Measurements from ENCODE around the gene ABCA2. TPM values are rescaled to one million over a fixed set of nuclear protein-coding genes. Genes with fewer than 3 reads are reported as not detected.

Gene ABCA2
- 10 to 100 TPM; 36.4 to 60.9 (median 55.4) TPM for polyA plus RNA-seq (ENCODE audit: insufficient read length in 4 of 4)

GRCh38 chr9:137027369-137028262 lies at the start of gene ABCA2:
ABCA2 (minus strand) TSS chr9:137028237; CDS start chr9:137028140, 97 bp downstream.
- DNase-seq (ENCODE audit: low read depth in 4 of 4, low spot score in 2 of 4), result no peak

- DNase-seq (ENCODE audit: low read depth in 4 of 4, low spot score in 2 of 4), result no peak
Observed at GRCh38 chr9:137077010-137077747, 49.1 kb upstream of the ABCA2 start, which contains the start of gene UAP1L1. UAP1L1 (plus strand) TSS chr9:137077517; CDS start chr9:137077533, 16 bp downstream.

- DNase-seq (ENCODE audit: low read depth in 4 of 4, low spot score in 2 of 4), result no peak
Observed at GRCh38 chr9:137076636-137077009, 48.6 kb upstream of the ABCA2 start.

- no peak for DNase-seq (ENCODE audit: low read depth in 4 of 4, low spot score in 2 of 4)
Observed at GRCh38 chr9:137075275-137075775, 47.3 kb upstream of the ABCA2 start.

GRCh38 chr9:137074657-137075274 lies 46.7 kb upstream of the ABCA2 start:
- no peak for DNase-seq (ENCODE audit: low read depth in 4 of 4, low spot score in 2 of 4)

- no peak for DNase-seq (ENCODE audit: low read depth in 4 of 4, low spot score in 2 of 4)
Observed at GRCh38 chr9:137073992-137074399, 46.0 kb upstream of the ABCA2 start.

GRCh38 chr9:137071282-137071681 lies 43.2 kb upstream of the ABCA2 start:
- no peak for DNase-seq (ENCODE audit: low read depth in 4 of 4, low spot score in 2 of 4)

GRCh38 chr9:137070906-137071275 lies 42.9 kb upstream of the ABCA2 start:
- DNase-seq (ENCODE audit: low read depth in 4 of 4, low spot score in 2 of 4), result no peak

- peak in 2 of 4 donors; percentile 66 to 79 for DNase-seq (ENCODE audit: low read depth in 4 of 4, low spot score in 2 of 4)
Observed at GRCh38 chr9:137070201-137070905, 42.3 kb upstream of the ABCA2 start, which contains the start of gene SAPCD2. SAPCD2 (minus strand) TSS chr9:137070557; CDS start chr9:137070460, 97 bp downstream.

- no peak for DNase-seq (ENCODE audit: low read depth in 4 of 4, low spot score in 2 of 4)
Observed at GRCh38 chr9:137069508-137070091, 41.6 kb upstream of the ABCA2 start.

GRCh38 chr9:137068539-137069507 lies 40.8 kb upstream of the ABCA2 start:
- no peak for DNase-seq (ENCODE audit: low read depth in 4 of 4, low spot score in 2 of 4)

GRCh38 chr9:137067860-137068538 lies 40.0 kb upstream of the ABCA2 start:
- no peak for DNase-seq (ENCODE audit: low read depth in 4 of 4, low spot score in 2 of 4)

GRCh38 chr9:137066096-137066861 lies 38.2 kb upstream of the ABCA2 start:
- no peak for DNase-seq (ENCODE audit: low read depth in 4 of 4, low spot score in 2 of 4)

- DNase-seq (ENCODE audit: low read depth in 4 of 4, low spot score in 2 of 4), result no peak
Observed at GRCh38 chr9:137065336-137065967, 37.4 kb upstream of the ABCA2 start.

- DNase-seq (ENCODE audit: low read depth in 4 of 4, low spot score in 2 of 4), result no peak
Observed at GRCh38 chr9:137064880-137065164, 36.8 kb upstream of the ABCA2 start.

- no peak for DNase-seq (ENCODE audit: low read depth in 4 of 4, low spot score in 2 of 4)
Observed at GRCh38 chr9:137064027-137064879, 36.2 kb upstream of the ABCA2 start.
